ENCODE data around the gene ESM1.

GRCh38 chr5:55033568-55033967, 48.2 kb upstream of the ESM1 start:
- TF ChIP-seq CTCF (IDR thresholded peaks at IDR 0.05; ENCODE audit: insufficient read depth, low read length) (no peak), REST (IDR thresholded peaks at IDR 0.05; ENCODE audit: insufficient replicate concordance, low read depth) (no peak), GABPA (IDR thresholded peaks at IDR 0.05; ENCODE audit: low read depth) (no peak)

Data from HL-60 (cell line).